ENCODE data around the gene WFDC6. TPM values are rescaled to one million over a fixed set of nuclear protein-coding genes. Genes with fewer than 3 reads are reported as not detected.

WFDC6 gene
- polyA plus RNA-seq, 1 donor (not counting 4 experiments of a cell fraction or from before 2014, with no cell fraction given) = not detected

DNA sequence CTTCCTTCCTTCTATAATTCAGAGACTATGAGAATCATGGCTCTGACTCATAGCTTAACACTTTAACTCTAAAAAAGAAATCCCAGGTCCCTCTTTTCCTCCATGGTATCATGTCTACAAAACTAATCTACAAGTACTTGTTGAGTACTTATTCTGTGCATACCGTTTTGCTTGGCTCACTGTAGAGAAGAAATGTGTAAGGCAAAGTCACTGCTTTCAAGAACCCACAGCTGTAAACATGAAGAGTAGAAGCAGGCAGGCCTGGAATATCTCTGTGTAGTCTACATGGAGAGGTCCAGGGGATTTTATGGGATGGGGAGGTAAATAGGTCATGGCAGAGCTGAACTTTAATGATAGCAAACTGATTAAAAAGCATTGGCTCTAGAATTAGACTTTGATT is 37.7 kb downstream of the WFDC6 start:
- dilution Hi-C loops (cut with MboI; ENCODE audit: extremely low pct_ligation_motif_present, low sequenced_read_pairs) = no loop called here
- no peak for FAIRE-seq
- Histone ChIP-seq H3K27ac (ENCODE audit: control insufficient read depth, insufficient read depth, low read length) (no peak overlapping the region), H3K79me2 (ENCODE audit: control insufficient read depth, insufficient read depth, low read length) (no peaks in the 10 kb centered on the region), H2AFZ (ENCODE audit: control insufficient read depth, low read length) (no peak overlapping the region), H3K9me1 (ENCODE audit: control insufficient read depth, extremely low read depth, insufficient read depth, low read length) (no peaks in the 10 kb centered on the region), H3K36me3 (ENCODE audit: control insufficient read depth in 2 of 2, extremely low read depth in 1 of 2, insufficient read depth in 2 of 2, low read length in 2 of 2) (no peaks in the 10 kb centered on the region), H4K20me1 (ENCODE audit: control insufficient read depth, extremely low read depth, insufficient read depth, low read length) (no peaks in the 10 kb centered on the region), H3K4me3 (ENCODE audit: control insufficient read depth in 2 of 3, extremely low read depth in 1 of 3, insufficient read depth in 2 of 3, low read depth in 1 of 3, low read length in 3 of 3) (no peak overlapping the region), H3K9ac (ENCODE audit: control insufficient read depth, extremely low read depth, insufficient read depth, low read length) (no peak overlapping the region), H3K27me3 (ENCODE audit: control insufficient read depth, extremely low read depth, insufficient read depth, low read length) (peaks cover 11% of the 10 kb centered on the region), H3K9me3 (ENCODE audit: control insufficient read depth, low read depth, low read length) (no peaks in the 10 kb centered on the region), H3K4me1 (ENCODE audit: control insufficient read depth, extremely low read depth, insufficient read depth, low read length) (peaks cover 4% of the 10 kb centered on the region), H3K4me2 (ENCODE audit: control insufficient read depth, extremely low read depth, insufficient read depth, low read depth, low read length) (no peak overlapping the region)
- no peak for TF ChIP-seq EZH2 (IDR thresholded peaks at IDR 0.05; ENCODE audit: low read length)
- TF ChIP-seq CTCF (optimal IDR thresholded peaks at IDR 0.05 in 1 of 3, IDR thresholded peaks at IDR 0.05 in 1 of 3, conservative IDR thresholded peaks at IDR 0.05 in 1 of 3; ENCODE audit: extremely low read depth in 1 of 3, insufficient read depth in 2 of 3, low read length in 3 of 3) = no peak
- no peak for DNase-seq (ENCODE audit: low read depth, low spot score)

DNA sequence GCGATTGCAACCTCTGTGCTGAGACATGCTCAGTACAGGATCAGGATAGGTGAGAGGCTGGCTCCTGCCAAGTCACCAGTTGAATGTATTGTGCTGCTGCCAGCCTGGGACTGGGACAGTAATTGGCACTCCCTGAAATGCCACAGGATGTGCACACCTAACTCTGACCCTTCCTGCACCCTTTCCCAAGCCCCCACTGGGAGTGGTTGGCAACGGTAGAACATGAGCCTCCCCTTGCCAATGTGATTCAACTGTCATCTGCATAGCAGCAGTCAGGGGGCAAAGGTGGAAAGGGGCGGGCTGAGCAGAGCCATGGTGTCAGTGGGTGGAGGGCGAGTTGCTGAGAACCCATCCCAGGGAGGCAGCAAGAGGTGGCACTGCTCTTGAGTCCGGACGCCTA is 39.3 kb downstream of the WFDC6 start:
- H3K4me2 ChIP-seq (ENCODE audit: control insufficient read depth, extremely low read depth, insufficient read depth, low read depth, low read length) = no peak overlapping the region
- H3K27ac ChIP-seq (ENCODE audit: control insufficient read depth, insufficient read depth, low read length) = no peak overlapping the region
- no peaks in the 10 kb centered on the region for H3K36me3 ChIP-seq (ENCODE audit: control insufficient read depth in 2 of 2, extremely low read depth in 1 of 2, insufficient read depth in 2 of 2, low read length in 2 of 2)
- no peaks in the 10 kb centered on the region for H3K9me3 ChIP-seq (ENCODE audit: control insufficient read depth, low read depth, low read length)
- H3K79me2 ChIP-seq (ENCODE audit: control insufficient read depth, insufficient read depth, low read length) = no peaks in the 10 kb centered on the region
- FAIRE-seq = no peak
- H3K4me1 ChIP-seq (ENCODE audit: control insufficient read depth, extremely low read depth, insufficient read depth, low read length) = no peaks in the 10 kb centered on the region
- peaks cover 18% of the 10 kb centered on the region for H3K27me3 ChIP-seq (ENCODE audit: control insufficient read depth, extremely low read depth, insufficient read depth, low read length)
- no peak for TF ChIP-seq CTCF (optimal IDR thresholded peaks at IDR 0.05 in 1 of 3, IDR thresholded peaks at IDR 0.05 in 1 of 3, conservative IDR thresholded peaks at IDR 0.05 in 1 of 3; ENCODE audit: extremely low read depth in 1 of 3, insufficient read depth in 2 of 3, low read length in 3 of 3)
- no peak for TF ChIP-seq EZH2 (IDR thresholded peaks at IDR 0.05; ENCODE audit: low read length)
- DNase-seq (ENCODE audit: low read depth, low spot score) = no peak
- no peak overlapping the region for H3K9ac ChIP-seq (ENCODE audit: control insufficient read depth, extremely low read depth, insufficient read depth, low read length)
- H4K20me1 ChIP-seq (ENCODE audit: control insufficient read depth, extremely low read depth, insufficient read depth, low read length) = no peaks in the 10 kb centered on the region
- dilution Hi-C loops (cut with MboI; ENCODE audit: extremely low pct_ligation_motif_present, low sequenced_read_pairs) = no loop called here
- no peak overlapping the region for H2AFZ ChIP-seq (ENCODE audit: control insufficient read depth, low read length)
- H3K9me1 ChIP-seq (ENCODE audit: control insufficient read depth, extremely low read depth, insufficient read depth, low read length) = no peaks in the 10 kb centered on the region
- no peak overlapping the region for H3K4me3 ChIP-seq (ENCODE audit: control insufficient read depth in 2 of 3, extremely low read depth in 1 of 3, insufficient read depth in 2 of 3, low read depth in 1 of 3, low read length in 3 of 3)

Data from keratinocyte (primary cell).